HG03469 (cell line): ENCODE results near the gene CLRN1.
A peak's percentile ranks its signal among the peaks of the same experiment; 100 is the strongest.

Source experiments
- ATAC-seq: cut with Tn5 transposase; IDR thresholded peaks from one replicate; pipeline ENCODE4 v1.9.1; 2021; ENCODE audit warnings: mild to moderate bottlenecking, moderate library complexity, moderate number of reproducible peaks; ENCODE audit not compliant: unreplicated experiment

Gene CLRN1

GRCh38 chr3:150978566-150979148, 6.1 kb upstream of the CLRN1 start:
- ATAC-seq = no peak

DNA sequence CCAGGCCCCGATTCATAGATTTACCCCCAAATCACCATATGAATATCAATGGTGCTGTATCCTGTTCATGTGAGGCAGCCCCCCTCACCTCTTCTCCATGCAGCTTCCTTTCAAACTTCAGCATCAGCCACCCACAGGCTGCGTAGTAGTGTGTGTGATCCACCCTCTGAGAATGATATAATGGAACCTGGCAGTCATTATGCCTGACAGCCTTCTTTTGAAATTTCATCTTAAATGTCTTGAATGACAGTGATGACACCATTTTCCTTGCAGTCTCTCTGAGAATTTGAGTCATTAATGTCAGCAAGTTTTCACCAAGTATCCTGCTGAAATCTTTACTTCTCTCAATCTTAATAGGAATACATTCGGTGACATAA, 3.5 kb upstream of the CLRN1 start:
- ATAC-seq = no peak

DNA sequence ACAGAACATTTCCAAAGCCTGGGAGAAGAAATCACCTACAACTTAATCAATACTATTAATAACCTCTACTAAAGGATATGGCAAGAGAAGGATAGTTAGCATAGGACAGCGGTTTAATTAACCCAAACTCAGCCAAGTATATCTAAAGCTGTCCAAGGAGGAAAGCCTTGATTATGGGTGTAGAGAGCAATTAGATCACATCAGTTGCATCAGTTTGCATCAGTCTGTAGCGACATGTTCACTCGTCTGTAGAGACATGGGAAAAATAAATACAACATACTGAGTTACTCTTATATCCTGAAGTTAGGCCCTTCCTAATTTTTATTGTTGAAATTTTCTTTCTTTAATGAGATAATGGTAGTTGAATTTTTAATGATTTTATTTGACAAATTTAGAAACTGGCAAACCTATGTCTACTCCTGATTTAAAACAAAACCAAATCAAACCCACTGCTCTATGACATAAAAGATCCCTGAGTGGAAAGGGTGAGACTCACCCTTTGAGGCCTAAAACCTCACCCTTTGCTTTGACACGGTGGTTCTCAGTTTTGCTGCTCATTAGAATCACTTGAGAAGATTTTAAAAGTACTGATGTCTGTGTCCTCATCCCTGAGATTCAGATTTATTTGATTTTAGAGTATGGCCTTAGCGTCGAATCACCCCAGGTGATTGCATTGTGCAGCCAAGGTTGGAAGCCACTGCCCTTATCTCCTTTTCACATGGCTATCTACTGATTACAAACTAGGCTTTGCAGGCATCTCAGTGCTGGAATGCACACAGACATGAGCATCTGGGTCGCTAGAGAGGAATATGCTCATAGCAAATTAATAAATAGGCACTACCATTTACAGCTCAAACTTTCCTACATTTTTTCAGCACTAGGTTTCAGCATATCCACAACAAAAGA, 2.8 kb upstream of the CLRN1 start:
- no peak for ATAC-seq

DNA sequence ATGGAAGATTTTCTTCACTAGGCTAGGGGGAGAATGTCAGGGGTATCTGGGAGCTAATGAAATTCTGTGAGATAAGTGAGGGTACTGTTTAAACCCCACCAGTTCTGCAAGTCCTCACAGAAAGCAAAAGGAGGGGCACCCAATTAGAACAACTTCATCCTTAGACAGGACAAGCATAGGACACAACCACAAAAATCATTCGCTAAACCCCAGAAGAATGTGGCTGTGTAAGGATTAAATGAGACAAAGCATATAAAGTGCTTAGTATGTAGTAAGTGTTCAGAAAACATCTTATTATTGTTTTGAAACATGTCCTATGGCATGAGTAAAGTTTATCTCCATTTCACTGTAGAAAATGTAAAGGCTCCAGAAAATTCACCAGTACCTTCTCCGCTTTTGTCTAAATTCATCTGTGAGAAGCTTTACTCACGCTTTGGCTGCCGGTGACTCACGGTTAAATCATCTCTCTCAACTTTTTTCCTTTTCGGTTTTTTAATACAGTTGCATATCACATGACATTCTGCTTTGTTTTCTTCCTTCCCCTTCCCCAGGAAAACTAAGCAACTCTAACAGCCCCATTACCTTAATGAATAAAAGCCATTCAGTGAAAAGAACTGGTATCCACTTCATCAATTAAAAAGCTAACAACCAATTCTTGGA, 1.7 kb downstream of the CLRN1 start:
- ATAC-seq = no peak

- no peak for ATAC-seq
Observed at GRCh38 chr3:150968341-150969035, 4.0 kb downstream of the CLRN1 start.

- ATAC-seq = no peak
Observed at GRCh38 chr3:150965436-150965835, 7.1 kb downstream of the CLRN1 start.

DNA sequence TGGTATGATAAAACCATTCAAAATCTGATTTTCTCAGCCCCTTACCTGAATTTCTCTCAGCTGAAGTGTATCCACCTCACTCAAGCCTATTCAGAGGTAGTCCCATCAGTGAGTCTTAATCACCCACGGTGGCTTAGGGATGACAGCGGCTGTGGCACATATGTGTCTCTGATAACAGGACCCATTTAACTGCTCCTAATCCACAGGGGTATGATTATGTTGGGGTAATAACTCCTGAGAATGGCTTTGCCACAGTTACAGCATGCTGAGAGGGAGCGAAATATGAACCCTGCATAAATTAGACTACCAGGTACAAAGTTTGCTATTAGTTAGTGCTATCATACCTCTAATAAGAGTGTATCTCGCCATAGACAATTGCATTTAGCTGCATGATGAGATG, 10.6 kb downstream of the CLRN1 start:
- no peak for ATAC-seq

DNA sequence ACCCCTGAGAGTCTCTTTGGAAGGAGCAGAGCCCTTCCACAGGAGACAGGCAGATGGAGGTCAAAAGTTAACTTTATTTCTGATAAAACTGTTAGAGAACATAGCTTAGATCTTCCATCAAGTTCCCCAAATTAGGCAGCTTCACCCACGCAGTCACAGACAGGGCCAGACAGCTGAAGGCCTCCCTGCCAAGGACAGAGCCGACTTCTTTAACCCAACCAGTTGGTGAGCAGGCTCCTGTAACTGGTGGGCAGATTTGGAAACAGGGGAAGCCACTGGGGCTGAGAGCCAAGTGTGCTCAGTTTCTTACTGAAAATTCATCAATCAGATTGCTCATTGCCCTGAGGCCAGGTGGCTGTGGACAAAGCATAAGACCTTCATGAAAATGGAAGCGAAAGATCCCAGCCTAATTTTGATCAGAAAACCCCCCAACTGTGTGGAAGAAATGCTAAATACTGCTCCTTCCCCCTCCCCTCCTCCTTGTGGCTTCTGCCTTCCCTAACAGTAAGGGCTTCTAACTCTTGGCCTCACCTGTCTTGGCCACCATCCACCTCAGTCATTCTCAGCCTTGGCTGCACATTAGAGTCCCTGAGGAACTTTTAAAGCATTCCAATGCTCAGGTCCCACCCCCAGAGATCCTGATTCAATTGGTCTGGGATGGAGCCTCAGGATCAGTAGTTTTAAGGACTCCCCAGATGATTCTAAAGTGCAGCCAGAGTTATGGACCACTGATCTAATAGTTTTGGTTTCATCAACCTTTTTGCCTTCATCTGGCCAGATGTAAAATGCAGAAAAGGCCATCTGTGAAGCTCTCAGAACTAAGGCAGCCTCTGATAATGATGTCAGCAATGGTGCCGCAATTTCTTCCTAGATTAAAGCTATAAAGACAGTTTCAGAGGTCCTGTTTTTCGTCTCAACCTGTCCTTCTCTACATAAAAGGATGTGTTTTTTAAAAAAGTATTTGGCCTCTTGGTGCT, 11.5 kb downstream of the CLRN1 start:
- no peak for ATAC-seq

DNA sequence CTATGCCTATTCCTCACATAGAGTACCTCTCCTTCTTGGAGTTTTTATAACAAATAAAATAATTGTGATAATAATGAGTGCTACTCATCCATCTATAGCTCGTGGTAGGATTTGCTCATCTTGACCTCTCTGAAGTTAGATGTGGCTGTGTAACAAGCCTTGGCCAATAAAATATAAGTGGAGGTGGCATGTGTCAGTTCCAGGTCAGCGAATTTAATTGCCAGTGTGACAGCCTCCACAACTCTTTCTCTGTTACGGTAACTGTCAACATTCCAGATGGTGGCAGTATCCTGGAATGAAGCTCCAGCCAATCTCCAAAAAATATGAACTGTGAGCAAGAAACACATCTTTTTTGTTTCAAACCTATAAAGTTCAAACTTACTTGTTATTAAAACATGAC, 13.8 kb downstream of the CLRN1 start:
- ATAC-seq = no peak

GRCh38 chr3:150956376-150956775, 16.2 kb downstream of the CLRN1 start:
- no peak for ATAC-seq

GRCh38 chr3:150951923-150952322, 20.6 kb downstream of the CLRN1 start:
- ATAC-seq = no peak

DNA sequence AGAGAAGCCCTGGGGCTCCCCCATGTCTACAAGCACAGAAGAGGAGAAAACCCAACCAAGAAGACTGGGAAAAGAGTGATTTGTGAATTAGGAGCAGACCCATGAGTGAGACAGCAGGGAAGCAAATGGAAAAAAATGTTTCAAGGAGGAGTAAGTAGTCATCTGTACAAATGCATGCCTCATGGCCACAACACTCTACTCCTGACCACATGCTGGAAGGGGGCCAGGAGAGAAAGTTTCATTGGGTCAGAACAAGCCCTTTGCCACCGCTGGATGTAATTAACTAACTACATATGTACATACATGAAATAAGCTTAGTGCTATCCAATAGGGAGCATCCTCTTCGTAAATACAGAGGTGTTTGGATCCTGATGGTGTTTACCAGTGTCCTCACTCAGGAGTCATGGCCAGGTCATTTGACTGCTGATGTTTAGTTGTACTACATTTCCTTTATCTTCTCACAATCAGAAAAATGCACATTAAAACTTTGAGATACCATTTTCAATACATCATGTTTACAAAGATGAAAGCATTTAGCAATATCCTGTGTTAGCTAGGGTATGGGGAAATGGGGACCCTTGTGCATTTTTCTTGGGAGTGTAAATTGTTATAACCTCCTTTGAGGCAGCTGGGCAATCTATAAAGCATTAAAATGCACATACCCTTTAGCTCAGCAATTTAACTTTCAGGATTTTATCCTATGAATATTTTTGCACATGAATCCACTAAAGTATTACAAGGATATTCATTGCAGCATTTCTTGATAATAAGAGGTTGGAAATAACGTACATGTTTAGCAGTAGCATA, 27.1 kb downstream of the CLRN1 start:
- no peak for ATAC-seq

- ATAC-seq = no peak
Observed at GRCh38 chr3:150942221-150942620, 30.3 kb downstream of the CLRN1 start.

DNA sequence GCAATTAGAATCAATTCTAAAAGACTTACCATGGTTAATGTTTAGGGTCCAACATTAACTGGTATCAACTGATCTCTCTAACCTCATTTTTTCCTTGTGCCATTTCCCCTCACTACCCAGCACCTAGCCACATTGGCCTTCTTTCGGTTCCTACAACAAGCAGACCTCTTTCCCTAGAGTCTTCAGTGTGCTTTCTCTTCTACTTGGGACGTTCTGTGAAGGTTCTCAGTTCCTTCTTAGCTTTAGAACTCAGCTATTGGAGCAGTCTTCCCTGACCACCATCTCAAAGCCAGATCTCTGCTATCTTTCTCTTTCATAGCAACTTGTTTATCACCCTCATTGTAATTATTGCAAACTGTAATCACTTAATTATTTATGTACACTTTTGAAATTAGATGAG, 35.8 kb downstream of the CLRN1 start:
- ATAC-seq = peak; percentile 74

DNA sequence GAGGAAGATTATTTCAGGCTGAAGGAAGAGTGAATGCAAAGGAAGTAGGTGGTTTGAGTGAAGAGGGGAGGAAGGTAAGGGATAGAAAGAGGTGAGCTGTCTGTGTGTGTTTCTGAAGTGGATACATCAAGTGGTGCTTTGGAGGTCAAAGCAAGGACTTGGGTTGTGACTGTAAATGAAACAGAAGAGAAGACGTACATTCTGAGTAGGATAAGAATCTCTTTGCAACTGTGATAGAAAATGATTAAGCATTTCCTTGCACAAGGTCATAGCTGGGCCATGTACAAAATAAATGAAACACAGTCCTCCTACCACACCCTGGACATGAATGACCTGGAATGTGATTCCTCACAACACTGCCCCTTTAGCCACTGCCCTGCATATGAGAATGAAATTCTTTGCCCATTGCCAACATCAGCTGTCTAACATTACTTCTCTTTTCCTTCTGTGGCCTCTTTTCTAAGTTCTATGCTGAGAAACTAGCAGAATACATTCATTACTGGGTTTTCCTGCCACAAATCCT, 39.0 kb downstream of the CLRN1 start:
- no peak for ATAC-seq

GRCh38 chr3:150931745-150932144, 40.8 kb downstream of the CLRN1 start:
- ATAC-seq = no peak

- no peak for ATAC-seq
Observed at GRCh38 chr3:150930839-150931238, 41.7 kb downstream of the CLRN1 start.

GRCh38 chr3:150928234-150928633, 44.3 kb downstream of the CLRN1 start:
- no peak for ATAC-seq

DNA sequence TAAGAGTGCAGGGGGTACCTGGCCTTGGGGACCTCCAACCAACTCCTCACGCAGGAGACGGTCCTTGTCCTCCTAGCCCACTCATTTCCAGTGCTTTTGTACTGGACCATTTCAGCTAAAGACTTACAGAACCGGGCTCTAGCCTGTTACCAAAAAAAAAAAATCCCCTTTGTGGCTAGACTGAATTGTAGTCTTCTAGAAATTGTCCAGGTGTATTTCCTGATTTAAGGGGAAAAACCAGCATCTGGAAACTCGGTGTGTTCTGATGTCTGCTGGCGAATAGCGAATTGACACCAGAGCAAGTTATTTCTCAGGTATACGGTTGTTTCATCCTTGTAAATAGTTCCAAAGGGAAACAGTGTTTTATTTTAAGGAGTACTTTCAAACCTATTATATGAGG, 46.2 kb downstream of the CLRN1 start:
- ATAC-seq = no peak
